K562 (cell line): ENCODE data around the gene HOXB8.

Source experiments
- KLF16 ChIP-seq: IDR thresholded peaks from 2 replicates; pipeline ENCODE4 v1.6.1; 2016; ENCODE audit warnings: antibody characterized with exemption
- NFIC ChIP-seq: fragments of 450-650 bp; IDR thresholded peaks from 2 replicates; pipeline ENCODE4 v1.6.1; 2017; ENCODE audit warnings: mild to moderate bottlenecking, inconsistent platforms
- PHF8 ChIP-seq: fragments of 200-600 bp; sonication (generic); IDR thresholded peaks from 2 replicates; pipeline ENCODE4 v1.6.1; 2012; ENCODE audit warnings: mixed run types, mild to moderate bottlenecking, inconsistent platforms, low read length, moderate library complexity, borderline replicate concordance
- POLR2AphosphoS5 ChIP-seq: IDR thresholded peaks from 2 replicates; pipeline ENCODE4 v1.6.1; 2011; ENCODE audit warnings: mild to moderate bottlenecking, low read depth, low read length, moderate library complexity; ENCODE audit not compliant: control insufficient read depth, insufficient read depth
- ZEB2 ChIP-seq: fragments of 450-650 bp; IDR thresholded peaks from 2 replicates; pipeline ENCODE4 v1.6.1; 2016
- ZNF384 ChIP-seq: IDR thresholded peaks from 2 replicates; pipeline ENCODE4 v1.6.1; 2012; ENCODE audit warnings: low read depth, low read length, improper control_type of control experiment
- ZNF707 ChIP-seq: fragments of 250-450 bp; sonication (Bioruptor Pico); conservative IDR thresholded peaks from 2 replicates; pipeline ENCODE4 v1.8.0; 2022; ENCODE audit warnings: inconsistent platforms, mild to moderate bottlenecking, moderate library complexity
- TF ChIP-seq, protein P1 (sequence below), 3 experiments: IDR thresholded peaks in 2 of 3; conservative IDR thresholded peaks in 1 of 3; 2 replicates each; pipeline ENCODE4 v1.5.1; 2011 to 2012; ENCODE audit warnings: low read length in 3 of 3, mild to moderate bottlenecking in 3 of 3, control low read depth in 2 of 3, improper control_type of control experiment in 1 of 3, inconsistent platforms in 1 of 3, low read depth in 1 of 3, mixed read lengths in 1 of 3, moderate library complexity in 1 of 3; ENCODE audit not compliant: insufficient read depth in 2 of 3
- TF ChIP-seq, protein P2 (sequence below): sonication (generic); formaldehyde crosslinking; IDR thresholded peaks from 2 replicates; pipeline ENCODE4 v1.8.1; 2023; ENCODE audit warnings: mild to moderate bottlenecking, missing genetic modification reagents

DNA sequence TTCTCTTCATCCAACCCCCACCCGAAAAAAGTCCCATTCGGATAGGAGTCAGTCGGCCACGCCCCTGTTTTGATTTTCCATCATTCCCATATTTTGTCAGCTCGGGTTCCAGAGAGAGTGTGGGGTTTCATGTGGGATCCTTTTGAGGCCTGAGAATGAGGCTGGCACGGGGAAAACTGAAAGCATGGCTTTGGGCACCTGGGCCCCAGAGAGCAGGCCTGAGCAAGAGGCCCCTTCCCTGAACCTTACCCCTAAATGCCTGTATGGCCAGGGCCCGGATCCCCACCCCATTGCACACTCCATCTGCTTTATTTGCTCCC, 32.4 kb downstream of the HOXB8 start:
- TF ChIP-seq ZNF384 (no peak), POLR2AphosphoS5 (no peak), ZNF707 (CRISPR knock-in tag) (no peak), NFIC (no peak), PHF8 (no peak), KLF16 (no peak), ZEB2 (no peak)
- TF ChIP-seq, protein P1, sequence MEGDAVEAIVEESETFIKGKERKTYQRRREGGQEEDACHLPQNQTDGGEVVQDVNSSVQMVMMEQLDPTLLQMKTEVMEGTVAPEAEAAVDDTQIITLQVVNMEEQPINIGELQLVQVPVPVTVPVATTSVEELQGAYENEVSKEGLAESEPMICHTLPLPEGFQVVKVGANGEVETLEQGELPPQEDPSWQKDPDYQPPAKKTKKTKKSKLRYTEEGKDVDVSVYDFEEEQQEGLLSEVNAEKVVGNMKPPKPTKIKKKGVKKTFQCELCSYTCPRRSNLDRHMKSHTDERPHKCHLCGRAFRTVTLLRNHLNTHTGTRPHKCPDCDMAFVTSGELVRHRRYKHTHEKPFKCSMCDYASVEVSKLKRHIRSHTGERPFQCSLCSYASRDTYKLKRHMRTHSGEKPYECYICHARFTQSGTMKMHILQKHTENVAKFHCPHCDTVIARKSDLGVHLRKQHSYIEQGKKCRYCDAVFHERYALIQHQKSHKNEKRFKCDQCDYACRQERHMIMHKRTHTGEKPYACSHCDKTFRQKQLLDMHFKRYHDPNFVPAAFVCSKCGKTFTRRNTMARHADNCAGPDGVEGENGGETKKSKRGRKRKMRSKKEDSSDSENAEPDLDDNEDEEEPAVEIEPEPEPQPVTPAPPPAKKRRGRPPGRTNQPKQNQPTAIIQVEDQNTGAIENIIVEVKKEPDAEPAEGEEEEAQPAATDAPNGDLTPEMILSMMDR (IDR thresholded peaks at IDR 0.05 in 2 of 3, conservative IDR thresholded peaks at IDR 0.05 in 1 of 3; ENCODE audit: insufficient read depth in 2 of 3, low read depth in 1 of 3, low read length in 3 of 3) = no peak
- TF ChIP-seq, protein P2, sequence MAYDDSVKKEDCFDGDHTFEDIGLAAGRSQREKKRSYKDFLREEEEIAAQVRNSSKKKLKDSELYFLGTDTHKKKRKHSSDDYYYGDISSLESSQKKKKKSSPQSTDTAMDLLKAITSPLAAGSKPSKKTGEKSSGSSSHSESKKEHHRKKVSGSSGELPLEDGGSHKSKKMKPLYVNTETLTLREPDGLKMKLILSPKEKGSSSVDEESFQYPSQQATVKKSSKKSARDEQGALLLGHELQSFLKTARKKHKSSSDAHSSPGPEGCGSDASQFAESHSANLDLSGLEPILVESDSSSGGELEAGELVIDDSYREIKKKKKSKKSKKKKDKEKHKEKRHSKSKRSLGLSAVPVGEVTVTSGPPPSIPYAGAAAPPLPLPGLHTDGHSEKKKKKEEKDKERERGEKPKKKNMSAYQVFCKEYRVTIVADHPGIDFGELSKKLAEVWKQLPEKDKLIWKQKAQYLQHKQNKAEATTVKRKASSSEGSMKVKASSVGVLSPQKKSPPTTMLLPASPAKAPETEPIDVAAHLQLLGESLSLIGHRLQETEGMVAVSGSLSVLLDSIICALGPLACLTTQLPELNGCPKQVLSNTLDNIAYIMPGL = no peak
